GM19193 (cell line): ENCODE results near the gene MNAT1.

Source experiments
- POLR2A ChIP-seq: IDR thresholded peaks from 4 replicates; pipeline ENCODE4 v1.6.1; 2011; ENCODE audit not compliant: insufficient read depth, insufficient read length; ENCODE audit errors: extremely low read depth

The MNAT1 gene

DNA sequence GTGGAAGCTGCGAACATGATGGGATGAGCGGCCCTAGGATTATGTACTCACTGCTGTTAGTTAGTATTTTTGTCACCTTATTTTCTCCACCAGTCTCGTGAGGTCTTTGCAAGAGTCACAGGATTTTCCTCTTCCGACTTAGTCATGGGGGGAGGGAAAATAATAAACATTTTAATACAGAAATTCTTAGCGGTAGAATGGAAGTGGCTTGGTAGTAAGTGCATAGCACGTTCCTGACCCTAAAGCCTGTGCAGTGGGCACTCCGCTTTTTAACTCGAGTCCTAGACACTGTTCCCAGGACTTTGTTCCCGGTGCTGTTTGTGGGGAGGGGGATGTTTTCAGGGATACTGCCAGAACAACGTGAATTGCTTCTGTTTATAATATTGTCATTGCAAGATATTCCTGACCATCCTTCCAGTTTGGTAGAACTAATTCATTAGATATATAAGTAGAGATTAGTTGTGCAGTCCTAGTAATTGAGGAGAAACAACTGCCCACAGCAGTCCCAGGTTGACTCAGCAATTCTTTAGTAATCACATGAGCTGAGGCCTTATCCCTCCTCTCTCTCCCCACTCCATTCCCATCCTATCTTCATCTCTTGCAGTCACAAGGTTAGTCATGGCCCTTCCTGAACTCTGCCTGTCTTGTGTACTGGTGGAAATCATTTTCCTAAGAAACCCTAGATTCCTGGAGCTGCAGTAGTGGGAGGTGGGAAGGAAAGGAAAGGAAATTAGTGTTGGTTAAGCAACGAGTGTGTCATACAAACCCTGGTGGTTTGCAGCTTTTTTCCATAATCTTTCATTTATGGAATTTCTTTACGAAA, 247.3 kb downstream of the MNAT1 start:
- no peak for TF ChIP-seq POLR2A

DNA sequence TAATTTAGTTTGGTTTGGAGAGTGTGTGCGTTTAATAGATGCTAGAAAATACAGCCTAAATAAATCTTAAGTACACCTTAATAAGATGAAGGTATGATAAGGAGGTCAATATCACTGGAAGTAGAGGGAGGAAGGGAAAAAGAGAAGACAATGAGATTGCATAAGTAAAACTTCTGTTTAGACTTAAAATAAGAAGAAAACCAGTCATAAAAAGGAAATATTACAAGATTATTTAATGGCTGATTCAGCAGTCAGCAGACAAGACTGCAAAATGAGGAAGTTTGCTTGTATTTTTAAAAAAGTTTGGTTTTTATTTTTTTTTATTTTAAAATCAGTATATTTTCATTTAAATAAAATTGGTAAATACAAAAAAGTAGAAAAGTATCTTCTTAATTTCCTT, 249.6 kb downstream of the MNAT1 start:
- TF ChIP-seq POLR2A, result no peak

DNA sequence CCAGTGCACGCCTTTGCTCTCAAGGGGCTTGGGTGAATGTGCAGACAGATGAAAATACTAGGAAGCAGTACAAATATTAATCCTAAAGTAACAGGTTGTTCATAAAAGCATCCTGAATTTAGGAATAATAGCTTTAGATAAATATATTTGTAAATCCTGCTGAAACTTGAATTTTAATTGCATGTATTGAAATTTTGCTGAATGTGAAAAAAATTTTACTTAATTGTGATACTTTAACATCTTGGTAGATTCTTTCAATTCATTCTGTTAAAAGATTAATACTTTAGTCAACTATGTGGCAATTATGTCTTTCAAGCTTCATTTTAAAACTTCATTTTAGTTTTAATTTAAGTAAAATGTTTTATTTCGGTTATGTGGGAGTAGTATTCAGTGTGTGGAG, 251.9 kb downstream of the MNAT1 start:
- no peak for TF ChIP-seq POLR2A

DNA sequence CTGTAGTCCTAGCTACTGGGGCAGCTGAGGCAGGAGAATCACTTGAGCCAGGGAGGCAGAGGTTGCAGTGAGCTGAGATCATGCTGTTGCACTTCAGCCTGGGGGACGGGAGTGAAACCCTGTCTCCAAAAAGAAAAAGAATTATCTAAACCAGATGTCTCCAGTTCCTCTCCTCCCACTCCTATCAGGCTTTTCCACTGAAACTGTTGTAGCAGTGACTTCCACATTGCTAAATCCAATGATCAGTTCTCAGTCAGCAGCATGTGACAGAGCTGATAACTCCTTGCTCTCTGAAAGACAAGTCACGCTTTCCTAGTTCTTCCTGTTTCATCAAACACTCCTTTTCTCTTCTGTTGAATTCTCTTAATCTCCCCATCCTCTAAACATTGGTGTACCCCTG, 255.0 kb downstream of the MNAT1 start:
- TF ChIP-seq POLR2A, result no peak

DNA sequence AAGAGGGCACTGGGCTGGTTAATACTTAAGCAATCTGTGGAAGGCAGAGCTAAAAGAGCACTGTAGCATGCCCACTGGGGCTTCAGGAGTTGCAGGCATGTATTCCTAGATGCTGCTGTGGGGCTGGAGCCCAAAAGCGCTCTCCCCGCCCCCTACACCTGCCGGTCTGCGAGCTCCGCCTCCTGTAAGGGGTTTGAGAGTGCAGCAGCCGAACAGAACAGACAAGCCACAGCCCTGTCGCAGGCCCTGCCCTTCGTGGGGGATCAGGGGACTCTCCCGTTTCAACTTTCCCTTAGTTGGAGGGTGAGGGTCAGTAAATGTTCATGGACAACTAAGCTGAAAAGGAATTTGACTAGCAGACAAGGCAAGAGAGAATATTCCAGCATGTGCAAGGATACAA, 264.1 kb downstream of the MNAT1 start:
- no peak for TF ChIP-seq POLR2A

DNA sequence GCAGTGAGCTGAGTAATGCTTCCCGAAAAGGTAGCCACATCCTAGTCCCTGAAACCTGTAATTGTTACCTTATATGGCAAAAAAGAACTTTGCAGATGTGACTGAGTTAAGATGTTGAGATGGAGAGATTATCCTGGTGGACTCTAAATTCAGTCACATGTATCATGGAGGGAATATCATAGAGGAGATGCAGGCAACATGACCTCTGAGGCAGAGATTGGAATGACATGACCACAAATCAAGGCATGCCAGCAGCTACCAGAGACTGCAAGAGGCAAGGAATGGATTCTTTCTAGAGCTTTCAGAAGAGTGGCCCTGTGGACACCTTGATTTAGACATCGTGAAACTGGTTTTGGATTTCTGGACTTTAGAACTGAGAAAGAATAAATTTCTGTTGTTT, 265.0 kb downstream of the MNAT1 start:
- TF ChIP-seq POLR2A, result no peak

DNA sequence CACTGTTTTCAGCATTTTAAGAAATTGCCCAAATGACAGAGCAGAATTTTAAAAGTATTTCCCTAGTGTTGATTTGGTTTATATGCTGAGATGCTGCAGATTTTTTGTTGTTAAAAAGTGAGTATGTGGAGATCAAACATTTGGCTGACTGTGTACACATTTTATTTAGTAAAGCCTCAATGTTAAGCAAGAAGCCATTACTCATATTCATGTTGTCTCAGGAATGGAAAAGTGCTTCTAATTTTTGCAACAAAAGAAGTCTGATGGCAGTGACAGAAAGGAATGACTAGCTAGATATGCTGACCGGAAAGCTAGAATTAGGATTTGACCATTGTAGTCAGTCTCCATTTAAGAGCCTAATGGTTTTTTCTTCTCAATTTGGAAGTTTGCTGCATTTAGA, 269.0 kb downstream of the MNAT1 start:
- TF ChIP-seq POLR2A, result no peak

DNA sequence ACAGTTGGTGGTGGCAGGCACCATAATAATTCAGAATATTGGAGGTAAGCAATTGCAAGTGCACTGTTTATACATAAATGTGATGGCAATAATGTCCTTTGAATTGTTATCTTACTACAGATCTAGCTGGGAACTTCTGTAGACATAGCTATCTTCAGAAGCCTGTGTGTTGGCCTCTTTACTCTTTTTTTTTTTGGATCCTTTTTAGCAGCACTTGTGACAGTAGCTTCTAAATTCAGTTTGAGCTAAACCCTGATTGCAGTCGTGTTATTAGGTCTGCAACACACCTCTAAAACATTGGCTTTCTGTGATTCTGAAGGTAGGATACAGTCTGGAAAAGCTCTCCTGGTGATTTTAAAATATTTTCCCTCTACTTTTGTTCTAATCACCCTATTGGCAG, 285.0 kb downstream of the MNAT1 start:
- TF ChIP-seq POLR2A, result no peak
